PFSK-1 (cell line): ENCODE data around the gene KDM2B.

Experiments used
- FOXP2 ChIP-seq: optimal IDR thresholded peaks from 2 replicates; pipeline ENCODE3; 2011; ENCODE audit warnings: borderline replicate concordance, control low read depth, inconsistent platforms; ENCODE audit not compliant: insufficient read depth; ENCODE audit errors: extremely low read length, extremely low read depth
- POLR2AphosphoS5 ChIP-seq: IDR thresholded peaks from 2 replicates; pipeline ENCODE4 v1.6.1; 2012; ENCODE audit warnings: low read depth, mild to moderate bottlenecking, control low read depth, low read length, moderate library complexity
- TAF1 ChIP-seq: IDR thresholded peaks from 2 replicates; pipeline ENCODE4 v1.6.1; 2012; ENCODE audit warnings: low read length, control low read depth, borderline replicate concordance; ENCODE audit not compliant: insufficient read depth
- TF ChIP-seq, protein P1 (sequence below), 2 experiments: IDR thresholded peaks; 2 replicates each; pipeline versions ENCODE4 v1.6.1 to v1.8.0; 2011 to 2012; ENCODE audit warnings: low read depth in 2 of 2, low read length in 2 of 2, control low read depth in 1 of 2, inconsistent platforms in 1 of 2, mild to moderate bottlenecking in 1 of 2, moderate library complexity in 1 of 2; ENCODE audit not compliant: insufficient read depth in 1 of 2

- TF ChIP-seq POLR2AphosphoS5, result no peak
- TF ChIP-seq, protein P1, sequence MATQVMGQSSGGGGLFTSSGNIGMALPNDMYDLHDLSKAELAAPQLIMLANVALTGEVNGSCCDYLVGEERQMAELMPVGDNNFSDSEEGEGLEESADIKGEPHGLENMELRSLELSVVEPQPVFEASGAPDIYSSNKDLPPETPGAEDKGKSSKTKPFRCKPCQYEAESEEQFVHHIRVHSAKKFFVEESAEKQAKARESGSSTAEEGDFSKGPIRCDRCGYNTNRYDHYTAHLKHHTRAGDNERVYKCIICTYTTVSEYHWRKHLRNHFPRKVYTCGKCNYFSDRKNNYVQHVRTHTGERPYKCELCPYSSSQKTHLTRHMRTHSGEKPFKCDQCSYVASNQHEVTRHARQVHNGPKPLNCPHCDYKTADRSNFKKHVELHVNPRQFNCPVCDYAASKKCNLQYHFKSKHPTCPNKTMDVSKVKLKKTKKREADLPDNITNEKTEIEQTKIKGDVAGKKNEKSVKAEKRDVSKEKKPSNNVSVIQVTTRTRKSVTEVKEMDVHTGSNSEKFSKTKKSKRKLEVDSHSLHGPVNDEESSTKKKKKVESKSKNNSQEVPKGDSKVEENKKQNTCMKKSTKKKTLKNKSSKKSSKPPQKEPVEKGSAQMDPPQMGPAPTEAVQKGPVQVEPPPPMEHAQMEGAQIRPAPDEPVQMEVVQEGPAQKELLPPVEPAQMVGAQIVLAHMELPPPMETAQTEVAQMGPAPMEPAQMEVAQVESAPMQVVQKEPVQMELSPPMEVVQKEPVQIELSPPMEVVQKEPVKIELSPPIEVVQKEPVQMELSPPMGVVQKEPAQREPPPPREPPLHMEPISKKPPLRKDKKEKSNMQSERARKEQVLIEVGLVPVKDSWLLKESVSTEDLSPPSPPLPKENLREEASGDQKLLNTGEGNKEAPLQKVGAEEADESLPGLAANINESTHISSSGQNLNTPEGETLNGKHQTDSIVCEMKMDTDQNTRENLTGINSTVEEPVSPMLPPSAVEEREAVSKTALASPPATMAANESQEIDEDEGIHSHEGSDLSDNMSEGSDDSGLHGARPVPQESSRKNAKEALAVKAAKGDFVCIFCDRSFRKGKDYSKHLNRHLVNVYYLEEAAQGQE (IDR thresholded peaks at IDR 0.05; ENCODE audit: insufficient read depth in 1 of 2, low read depth in 2 of 2, low read length in 2 of 2), result no peak
- TF ChIP-seq FOXP2, result no peak
- no peak for TF ChIP-seq TAF1
These were observed 14.7 kb upstream of the KDM2B start for GRCh38 chr12:121595520-121595919.
